Neural progenitor cell (in vitro differentiated cells): ENCODE measurements around the gene TCF25.

Source experiments
- EZH2 ChIP-seq: fragments of 200-600 bp; sonication (generic); IDR thresholded peaks from 2 replicates; pipeline ENCODE4 v1.6.1; 2017; ENCODE audit warnings: antibody characterized with exemption, mild to moderate bottlenecking, moderate library complexity
- EZH2phosphoT487 ChIP-seq: fragments of 200-600 bp; sonication (generic); IDR thresholded peaks from 2 replicates; pipeline ENCODE4 v1.6.1; 2017; ENCODE audit warnings: antibody characterized with exemption
- TF ChIP-seq, protein P1 (sequence below): fragments of 200-600 bp; sonication (generic); IDR thresholded peaks from 2 replicates; pipeline ENCODE4 v1.5.1; 2017; ENCODE audit warnings: antibody characterized with exemption, mild to moderate bottlenecking

DNA sequence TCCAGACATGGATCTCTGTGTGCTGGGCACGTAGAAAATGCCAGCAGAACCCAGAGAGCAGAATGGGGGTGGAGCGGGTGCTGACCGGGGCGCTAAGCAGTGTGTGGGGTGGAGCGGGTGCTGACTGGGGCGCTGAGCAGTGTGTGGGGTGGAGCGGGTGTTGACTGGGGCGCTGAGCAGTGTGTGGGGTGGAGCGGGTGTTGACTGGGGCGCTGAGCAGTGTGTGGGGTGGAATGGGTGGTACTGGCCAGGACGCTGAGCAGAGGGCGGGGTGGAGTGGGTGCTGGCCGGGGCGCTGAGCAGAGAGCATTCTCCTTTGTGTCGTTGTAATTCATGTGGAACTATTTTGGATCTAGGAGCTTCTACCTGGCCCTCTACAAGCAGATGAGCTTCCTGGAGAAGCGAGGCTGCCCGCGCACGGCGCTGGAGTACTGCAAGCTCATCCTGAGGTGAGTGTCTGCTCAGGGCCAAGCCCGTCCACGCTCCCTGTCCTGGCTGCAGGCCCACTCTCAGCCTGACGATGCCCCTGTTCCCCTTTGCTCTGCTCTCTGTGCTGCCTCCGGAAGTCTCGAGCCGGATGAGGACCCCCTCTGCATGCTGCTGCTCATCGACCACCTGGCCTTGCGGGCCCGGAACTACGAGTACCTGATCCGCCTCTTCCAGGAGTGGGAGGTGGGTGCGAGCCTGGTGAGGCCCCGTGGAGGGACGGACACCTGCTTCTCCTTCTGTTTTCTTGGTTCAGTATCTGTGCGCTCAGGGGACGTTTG is 25.0 kb downstream of the TCF25 start:
- TF ChIP-seq, protein P1, sequence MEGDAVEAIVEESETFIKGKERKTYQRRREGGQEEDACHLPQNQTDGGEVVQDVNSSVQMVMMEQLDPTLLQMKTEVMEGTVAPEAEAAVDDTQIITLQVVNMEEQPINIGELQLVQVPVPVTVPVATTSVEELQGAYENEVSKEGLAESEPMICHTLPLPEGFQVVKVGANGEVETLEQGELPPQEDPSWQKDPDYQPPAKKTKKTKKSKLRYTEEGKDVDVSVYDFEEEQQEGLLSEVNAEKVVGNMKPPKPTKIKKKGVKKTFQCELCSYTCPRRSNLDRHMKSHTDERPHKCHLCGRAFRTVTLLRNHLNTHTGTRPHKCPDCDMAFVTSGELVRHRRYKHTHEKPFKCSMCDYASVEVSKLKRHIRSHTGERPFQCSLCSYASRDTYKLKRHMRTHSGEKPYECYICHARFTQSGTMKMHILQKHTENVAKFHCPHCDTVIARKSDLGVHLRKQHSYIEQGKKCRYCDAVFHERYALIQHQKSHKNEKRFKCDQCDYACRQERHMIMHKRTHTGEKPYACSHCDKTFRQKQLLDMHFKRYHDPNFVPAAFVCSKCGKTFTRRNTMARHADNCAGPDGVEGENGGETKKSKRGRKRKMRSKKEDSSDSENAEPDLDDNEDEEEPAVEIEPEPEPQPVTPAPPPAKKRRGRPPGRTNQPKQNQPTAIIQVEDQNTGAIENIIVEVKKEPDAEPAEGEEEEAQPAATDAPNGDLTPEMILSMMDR: no peak
- TF ChIP-seq EZH2phosphoT487 (no peak), EZH2 (no peak)
